HepG2 (cell line): ENCODE results near the gene SLC45A2. TPM values are rescaled to one million over a fixed set of nuclear protein-coding genes. Genes with fewer than 3 reads are reported as not detected.
"Not testable (repeated sequence)": the region's sequence is repeated elsewhere in the genome, so short reads cannot be mapped to it uniquely, and the experiment has no call there.

Source experiments
- ARID5B ChIP-seq: IDR thresholded peaks from 2 replicates; pipeline ENCODE4 v1.4.0; 2020; ENCODE audit warnings: mild to moderate bottlenecking, missing genetic modification reagents
- DMAP1 ChIP-seq: IDR thresholded peaks from 2 replicates; pipeline ENCODE4 v1.6.1; 2016
- EP300 ChIP-seq, 3 experiments: sonication (generic) in 1 of 3; formaldehyde crosslinking in 1 of 3; IDR thresholded peaks; 2 replicates each; pipeline versions ENCODE4 v1.5.1 to v1.6.1; 2011 to 2020; ENCODE audit warnings: low read depth in 2 of 3, low read length in 2 of 3, borderline replicate concordance in 1 of 3, improper control_type of control experiment in 1 of 3, mild to moderate bottlenecking in 1 of 3, missing genetic modification reagents in 1 of 3, moderate library complexity in 1 of 3
- GATAD2A ChIP-seq: IDR thresholded peaks from 2 replicates; pipeline ENCODE4 v1.6.1; 2016
- HNF4A ChIP-seq: sonication (generic); formaldehyde crosslinking; IDR thresholded peaks from 2 replicates; pipeline ENCODE4 v1.4.0; 2020; ENCODE audit warnings: missing genetic modification reagents
- ISL2 ChIP-seq: sonication (generic); formaldehyde crosslinking; IDR thresholded peaks from 2 replicates; pipeline ENCODE4 v1.5.0; 2020; ENCODE audit warnings: missing genetic modification reagents
- MED1 ChIP-seq: sonication (generic); formaldehyde crosslinking; IDR thresholded peaks from 2 replicates; pipeline ENCODE4 v1.4.0; 2020; ENCODE audit warnings: missing genetic modification reagents
- NR2F1 ChIP-seq, 2 experiments: fragments of 450-650 bp in 1 of 2; formaldehyde crosslinking in 1 of 2; IDR thresholded peaks; 2 replicates each; pipeline versions ENCODE4 v1.5.0 to v1.6.1; 2016 to 2020; ENCODE audit warnings: mild to moderate bottlenecking in 1 of 2, missing compliant biosample characterization in 1 of 2, missing genetic modification reagents in 1 of 2, moderate library complexity in 1 of 2
- NR2F2 ChIP-seq: IDR thresholded peaks from 2 replicates; pipeline ENCODE4 v1.6.1; 2012; ENCODE audit warnings: low read depth, inconsistent platforms, borderline replicate concordance
- SOX13 ChIP-seq, 3 experiments: fragments of 450-650 bp in 1 of 3; sonication (generic) in 1 of 3; formaldehyde crosslinking in 1 of 3; IDR thresholded peaks in 2 of 3; conservative IDR thresholded peaks in 1 of 3; 2 replicates each; pipeline versions ENCODE4 v1.5.0 to v1.6.1; 2016 to 2020; ENCODE audit warnings: antibody characterized with exemption in 1 of 3, mild to moderate bottlenecking in 1 of 3, missing compliant biosample characterization in 1 of 3, missing genetic modification reagents in 1 of 3, moderate library complexity in 1 of 3
- SOX5 ChIP-seq: IDR thresholded peaks from 2 replicates; pipeline ENCODE4 v1.6.1; 2016; ENCODE audit warnings: borderline replicate concordance
- TCF7 ChIP-seq: sonication (generic); IDR thresholded peaks from 2 replicates; pipeline ENCODE4 v1.6.1; 2016; ENCODE audit warnings: antibody characterized with exemption, low read depth
- ZMYM4 ChIP-seq: sonication (generic); formaldehyde crosslinking; IDR thresholded peaks from 2 replicates; pipeline ENCODE4 v1.8.1; 2023; ENCODE audit warnings: mild to moderate bottlenecking, missing genetic modification reagents
- polyA plus RNA-seq, 8 experiments: library from polyadenylated mRNA; depleted of rRNA in 3 of 8; stranded (reverse) in 7 of 8; unstranded in 1 of 8; fragments of >200 nt; fragmentation: Illumina TruSeq in 4 of 8; extraction: Trizol in 4 of 8; gene quantifications; 2 replicates each; pipeline versions ENCODE4 v1.2.1 to v1.2.3, GENCODE V29; 2011 to 2016; ENCODE audit warnings: low read depth in 4 of 8, missing spikeins in 1 of 8, mixed read lengths in 1 of 8; ENCODE audit not compliant: insufficient read depth in 1 of 8
- total RNA-seq, 5 experiments: library from RNA; depleted of rRNA; stranded (reverse); fragments of >200 nt; fragmentation: Illumina TruSeq; extraction: Trizol; gene quantifications; 2 replicates each; pipeline ENCODE4 v1.2.3, GENCODE V29; 2016; ENCODE audit warnings: low read depth in 1 of 5
- TF ChIP-seq, protein P1 (sequence below): IDR thresholded peaks from 2 replicates; pipeline ENCODE4 v1.6.1; 2012; ENCODE audit warnings: low read depth, low read length, improper control_type of control experiment
- TF ChIP-seq, protein P2 (sequence below): sonication (generic); formaldehyde crosslinking; conservative IDR thresholded peaks from 2 replicates; pipeline ENCODE4 v1.4.0; 2020; ENCODE audit warnings: mild to moderate bottlenecking, missing genetic modification reagents, moderate library complexity

Gene SLC45A2
- total and polyA plus RNA-seq, 2 of the 13 experiments (the other 11 are each of a cell fraction or from before 2014, with no cell fraction given), result 0.22 to 0.24 TPM

- TF ChIP-seq ARID5B (CRISPR knock-in tag) (peak; percentile 57), EP300 (CRISPR knock-in tag; IDR thresholded peaks at IDR 0.05; ENCODE audit: borderline replicate concordance) (peak; percentile 17; the same call in 1 of the 2 replicates), HNF4A (CRISPR knock-in tag) (peak; percentile 47), ISL2 (CRISPR knock-in tag) (peak; percentile 50; the same call in 1 of the 2 replicates), TCF7 (peak; percentile 58), NR2F1 (CRISPR knock-in tag; IDR thresholded peaks at IDR 0.05) (peak in 1 of 2 experiments; percentile 49; a peak in 1 of 4 replicates), GATAD2A (CRISPR knock-in tag) (peak; percentile 44; the same call in 1 of the 2 replicates), SOX5 (CRISPR knock-in tag) (peak; percentile 62; the same call in 1 of the 2 replicates), DMAP1 (CRISPR knock-in tag) (peak; percentile 35; the same call in 1 of the 2 replicates), NR2F2 (peak; percentile 52; the same call in 1 of the 2 replicates), ZMYM4 (CRISPR knock-in tag) (peak; percentile 37; the same call in 1 of the 2 replicates), MED1 (CRISPR knock-in tag) (0 out of 2 replicates have a peak, but pooled peaks have one; percentile 20), SOX13 (CRISPR knock-in tag; conservative IDR thresholded peaks at IDR 0.05 in 1 of 2, IDR thresholded peaks at IDR 0.05 in 1 of 2) (peak in 1 of 2 experiments; percentile 71; a peak in 2 of 4 replicates)
- TF ChIP-seq EP300 (IDR thresholded peaks at IDR 0.05; ENCODE audit: low read depth in 2 of 2, low read length in 2 of 2); SOX13 (IDR thresholded peaks at IDR 0.05): not testable (repeated sequence)
- TF ChIP-seq, protein P1, sequence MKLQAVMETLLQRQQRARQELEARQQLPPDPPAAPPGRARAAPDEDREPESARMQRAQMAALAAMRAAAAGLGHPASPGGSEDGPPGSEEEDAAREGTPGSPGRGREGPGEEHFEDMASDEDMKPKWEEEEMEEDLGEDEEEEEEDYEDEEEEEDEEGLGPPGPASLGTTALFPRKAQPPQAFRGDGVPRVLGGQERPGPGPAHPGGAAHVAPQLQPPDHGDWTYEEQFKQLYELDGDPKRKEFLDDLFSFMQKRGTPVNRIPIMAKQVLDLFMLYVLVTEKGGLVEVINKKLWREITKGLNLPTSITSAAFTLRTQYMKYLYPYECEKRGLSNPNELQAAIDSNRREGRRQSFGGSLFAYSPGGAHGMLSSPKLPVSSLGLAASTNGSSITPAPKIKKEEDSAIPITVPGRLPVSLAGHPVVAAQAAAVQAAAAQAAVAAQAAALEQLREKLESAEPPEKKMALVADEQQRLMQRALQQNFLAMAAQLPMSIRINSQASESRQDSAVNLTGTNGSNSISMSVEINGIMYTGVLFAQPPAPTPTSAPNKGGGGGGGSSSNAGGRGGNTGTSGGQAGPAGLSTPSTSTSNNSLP, result 0 out of 2 replicates have a peak, but pooled peaks have one; percentile 28
- TF ChIP-seq, protein P2, sequence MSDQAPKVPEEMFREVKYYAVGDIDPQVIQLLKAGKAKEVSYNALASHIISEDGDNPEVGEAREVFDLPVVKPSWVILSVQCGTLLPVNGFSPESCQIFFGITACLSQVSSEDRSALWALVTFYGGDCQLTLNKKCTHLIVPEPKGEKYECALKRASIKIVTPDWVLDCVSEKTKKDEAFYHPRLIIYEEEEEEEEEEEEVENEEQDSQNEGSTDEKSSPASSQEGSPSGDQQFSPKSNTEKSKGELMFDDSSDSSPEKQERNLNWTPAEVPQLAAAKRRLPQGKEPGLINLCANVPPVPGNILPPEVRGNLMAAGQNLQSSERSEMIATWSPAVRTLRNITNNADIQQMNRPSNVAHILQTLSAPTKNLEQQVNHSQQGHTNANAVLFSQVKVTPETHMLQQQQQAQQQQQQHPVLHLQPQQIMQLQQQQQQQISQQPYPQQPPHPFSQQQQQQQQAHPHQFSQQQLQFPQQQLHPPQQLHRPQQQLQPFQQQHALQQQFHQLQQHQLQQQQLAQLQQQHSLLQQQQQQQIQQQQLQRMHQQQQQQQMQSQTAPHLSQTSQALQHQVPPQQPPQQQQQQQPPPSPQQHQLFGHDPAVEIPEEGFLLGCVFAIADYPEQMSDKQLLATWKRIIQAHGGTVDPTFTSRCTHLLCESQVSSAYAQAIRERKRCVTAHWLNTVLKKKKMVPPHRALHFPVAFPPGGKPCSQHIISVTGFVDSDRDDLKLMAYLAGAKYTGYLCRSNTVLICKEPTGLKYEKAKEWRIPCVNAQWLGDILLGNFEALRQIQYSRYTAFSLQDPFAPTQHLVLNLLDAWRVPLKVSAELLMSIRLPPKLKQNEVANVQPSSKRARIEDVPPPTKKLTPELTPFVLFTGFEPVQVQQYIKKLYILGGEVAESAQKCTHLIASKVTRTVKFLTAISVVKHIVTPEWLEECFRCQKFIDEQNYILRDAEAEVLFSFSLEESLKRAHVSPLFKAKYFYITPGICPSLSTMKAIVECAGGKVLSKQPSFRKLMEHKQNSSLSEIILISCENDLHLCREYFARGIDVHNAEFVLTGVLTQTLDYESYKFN, result peak; percentile 46
- TF ChIP-seq, all 625 proteins: peak for 24; not testable (repeated sequence) for 601
Measured at GRCh38 chr5:34010146-34010545, 25.7 kb upstream of the SLC45A2 start (continued).
